ACC112 (cell line): ENCODE data around the gene TSBP1.
"Not testable (repeated sequence)": the region's sequence is repeated elsewhere in the genome, so short reads cannot be mapped to it uniquely, and the experiment has no call there.

ENCODE experiments used
- H2AFZ ChIP-seq: fragments of 200-600 bp; sonication (generic); one replicate; pipeline ENCODE4 v1.6.0; 2017; ENCODE audit warnings: antibody characterized with exemption, low read length; ENCODE audit not compliant: unreplicated experiment
- H3K27ac ChIP-seq: fragments of 200-600 bp; sonication (generic); 2 replicates; pipeline ENCODE4 v1.5.1; 2014; ENCODE audit warnings: low read depth, mild to moderate bottlenecking, antibody characterized with exemption, low read length, moderate library complexity
- H3K27me3 ChIP-seq: fragments of 200-600 bp; sonication (generic); 2 replicates; pipeline ENCODE4 v1.6.1; 2014; ENCODE audit warnings: mild to moderate bottlenecking, antibody characterized with exemption, low read length, moderate library complexity, mixed read lengths; ENCODE audit not compliant: insufficient read depth
- H3K36me3 ChIP-seq: fragments of 200-600 bp; sonication (generic); 2 replicates; pipeline ENCODE4 v1.6.1; 2016; ENCODE audit warnings: mild to moderate bottlenecking, antibody characterized with exemption, low read length, moderate library complexity, mixed read lengths; ENCODE audit not compliant: insufficient read depth
- H3K4me1 ChIP-seq: fragments of 200-600 bp; sonication (generic); one replicate; pipeline ENCODE4 v1.6.1; 2016; ENCODE audit warnings: low read length, mixed read lengths; ENCODE audit not compliant: insufficient read depth, unreplicated experiment, control insufficient read depth
- H3K4me3 ChIP-seq: fragments of 200-600 bp; sonication (generic); 2 replicates; pipeline ENCODE4 v1.5.1; 2014; ENCODE audit warnings: mild to moderate bottlenecking, low read depth, low read length
- H3K79me2 ChIP-seq: fragments of 200-600 bp; sonication (generic); one replicate; pipeline ENCODE4 v1.6.0; 2016; ENCODE audit warnings: low read length; ENCODE audit not compliant: control insufficient read depth, unreplicated experiment, insufficient read depth

TSBP1 gene

DNA sequence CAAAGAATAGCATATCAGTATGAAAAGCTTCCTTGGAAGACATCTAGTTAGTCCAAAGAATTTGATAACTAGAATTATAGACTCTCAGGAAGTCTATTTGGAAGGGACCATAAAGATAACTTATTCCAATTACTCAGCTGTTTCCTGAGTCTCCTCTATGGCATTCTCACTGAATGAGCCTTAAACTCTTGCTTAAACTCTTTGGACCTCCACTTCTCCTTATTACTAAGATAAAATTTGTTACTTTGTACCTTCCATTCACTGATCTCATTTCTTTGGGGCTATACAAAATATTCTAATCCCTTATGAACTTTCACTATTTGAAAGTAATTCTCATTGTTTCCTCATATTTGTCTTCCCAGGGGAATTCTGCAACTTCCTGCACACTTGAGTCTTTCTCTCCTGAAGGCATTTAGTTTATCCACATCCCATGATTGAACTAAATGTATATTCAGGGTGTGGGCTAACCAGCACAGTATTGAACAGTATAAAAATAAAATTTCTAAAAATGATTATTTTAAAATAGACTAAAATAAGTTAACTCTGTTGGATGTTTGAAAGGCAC lies 80.7 kb downstream of the TSBP1 start:
- H3K27me3 ChIP-seq, result no peaks in the 10 kb centered on the region
- peaks cover 13% of the 10 kb centered on the region for H3K4me1 ChIP-seq
- no peaks in the 10 kb centered on the region for H3K79me2 ChIP-seq
- H3K36me3 ChIP-seq, result no peaks in the 10 kb centered on the region
- peak overlapping the region; percentile 48 for H3K27ac ChIP-seq
- H2AFZ ChIP-seq, result peak overlapping the region; percentile 79
- peak overlapping the region; percentile 18; the same call in 1 of the 2 replicates for H3K4me3 ChIP-seq

DNA sequence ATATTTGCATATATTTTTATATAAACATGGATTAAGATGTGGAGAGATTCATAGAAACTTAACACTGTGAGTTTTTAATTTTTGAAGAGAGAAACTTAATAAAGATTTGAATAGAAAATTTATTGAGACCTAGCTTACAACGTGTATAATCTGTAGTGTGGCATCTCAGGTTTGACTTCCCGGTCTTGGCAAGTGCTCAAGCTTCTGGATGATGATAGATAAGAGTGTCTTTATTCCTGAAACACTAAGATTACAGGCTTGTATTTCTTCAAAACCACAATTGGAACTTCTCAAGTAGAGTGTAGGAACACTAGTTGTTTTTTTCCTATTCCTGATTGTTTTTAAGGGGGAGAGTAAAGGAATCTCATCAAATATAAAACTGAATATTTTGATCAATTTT lies 83.3 kb downstream of the TSBP1 start:
- no peak overlapping the region for H3K4me3 ChIP-seq
- no peaks in the 10 kb centered on the region for H3K36me3 ChIP-seq
- H3K27me3 ChIP-seq, result no peaks in the 10 kb centered on the region
- no peak overlapping the region for H3K27ac ChIP-seq
- no peak overlapping the region for H2AFZ ChIP-seq
- H3K4me1 ChIP-seq, result peaks cover 13% of the 10 kb centered on the region
- no peaks in the 10 kb centered on the region for H3K79me2 ChIP-seq

DNA sequence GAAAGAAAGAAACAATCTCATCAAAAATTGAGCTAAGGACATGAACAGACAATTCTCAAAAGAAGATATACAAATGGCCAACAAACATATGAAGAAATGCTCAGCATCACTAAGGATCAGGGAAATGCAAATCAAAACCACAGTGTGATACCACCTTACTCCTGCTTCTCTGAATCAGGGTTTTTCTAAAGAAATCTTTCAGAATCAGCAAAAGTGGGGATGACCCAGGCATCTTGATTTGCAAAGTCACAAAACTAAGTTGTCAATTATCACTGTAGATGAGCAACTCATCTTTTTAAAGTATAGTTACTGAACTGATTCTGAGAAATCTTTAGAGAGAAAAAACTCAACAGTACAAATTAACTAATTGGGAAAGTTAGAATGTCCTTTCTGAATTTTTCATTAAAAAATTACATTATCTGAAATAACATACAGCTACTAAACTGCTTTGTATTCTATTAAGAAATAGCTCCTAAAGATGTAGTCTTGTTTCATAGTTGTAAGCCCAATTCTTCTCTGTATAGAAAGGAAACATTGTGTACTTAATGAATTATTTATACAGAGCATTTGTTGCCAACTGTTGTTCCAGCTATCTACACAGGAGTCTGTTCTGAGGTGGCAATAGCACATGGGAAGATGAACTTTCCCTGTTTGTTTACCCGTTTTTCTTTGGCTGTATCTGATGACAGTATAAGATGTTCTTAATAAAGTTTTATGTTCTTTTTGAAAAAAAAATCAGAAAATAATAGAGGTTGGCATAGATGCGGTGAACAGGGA lies 97.7 kb downstream of the TSBP1 start:
- H2AFZ ChIP-seq, H3K27me3 ChIP-seq, H3K4me3 ChIP-seq, H3K27ac ChIP-seq, H3K4me1 ChIP-seq, H3K79me2 ChIP-seq, H3K36me3 ChIP-seq: not testable (repeated sequence)

DNA sequence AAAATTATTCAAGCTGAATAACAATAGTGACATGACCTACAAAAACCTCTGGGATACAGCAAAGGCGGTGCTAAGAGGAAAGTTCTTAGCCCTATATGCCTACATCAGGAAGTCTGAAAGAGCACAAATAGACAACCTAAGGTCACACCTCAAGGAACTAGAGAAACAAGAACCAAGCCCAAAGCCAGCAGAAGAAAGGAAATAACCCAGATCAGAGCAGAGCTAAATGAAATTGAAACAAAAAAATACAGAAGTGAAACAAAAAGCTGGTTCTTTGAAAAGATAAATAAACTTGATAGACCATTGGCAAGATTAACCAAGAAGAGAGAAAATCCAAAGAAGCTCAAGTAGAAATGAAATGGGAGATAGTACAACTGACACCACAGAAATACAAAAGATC lies 100.3 kb downstream of the TSBP1 start:
- Histone ChIP-seq H3K4me1 (no peaks in the 10 kb centered on the region), H3K27ac (no peak overlapping the region), H2AFZ (no peak overlapping the region)

DNA sequence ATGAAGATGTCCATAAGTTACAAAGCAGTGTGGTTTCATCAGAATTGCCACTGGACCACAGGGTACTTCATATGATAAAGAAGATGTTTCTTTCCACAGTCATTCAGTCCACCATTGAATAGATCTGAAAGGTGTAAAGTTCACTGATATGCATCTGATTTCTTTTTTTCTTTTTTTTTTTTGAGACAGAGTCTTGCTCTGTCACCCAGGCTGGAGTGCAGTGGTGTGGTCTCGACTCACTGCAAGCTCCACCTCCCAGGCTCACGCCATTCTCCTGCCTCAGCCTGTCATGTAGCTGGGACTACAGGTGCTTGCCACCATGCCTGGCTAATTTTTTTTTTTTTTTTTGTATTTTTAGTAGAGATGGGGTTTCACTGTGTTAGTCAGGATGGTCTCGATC lies 103.2 kb downstream of the TSBP1 start:
- H3K36me3 ChIP-seq, H3K27me3 ChIP-seq, H3K4me1 ChIP-seq, H2AFZ ChIP-seq, H3K27ac ChIP-seq, H3K4me3 ChIP-seq, H3K79me2 ChIP-seq: not testable (repeated sequence)

More for the DNA sequence above, 100.3 kb downstream of the TSBP1 start:
- H3K79me2 ChIP-seq, result no peaks in the 10 kb centered on the region
- H3K4me3 ChIP-seq, result no peak overlapping the region
- H3K36me3 ChIP-seq, result no peaks in the 10 kb centered on the region
- no peaks in the 10 kb centered on the region for H3K27me3 ChIP-seq

DNA sequence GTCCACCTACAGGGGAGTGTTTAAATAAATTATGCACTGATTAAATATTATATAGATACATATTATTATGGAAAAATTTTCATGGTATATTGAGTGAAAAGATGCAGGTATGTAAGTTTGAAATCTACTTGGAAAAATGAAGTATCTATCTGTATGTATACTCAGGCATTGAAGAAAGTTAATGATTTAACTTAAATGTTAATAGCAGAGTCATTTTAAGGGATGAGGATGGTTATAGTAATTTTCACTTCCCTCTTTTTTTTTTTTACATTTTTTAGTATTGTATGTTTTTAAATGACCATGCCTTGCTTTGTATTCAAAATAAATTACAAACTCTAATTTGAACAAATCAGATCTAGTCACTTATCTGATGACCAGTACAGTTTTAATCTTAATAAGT lies 104.7 kb downstream of the TSBP1 start:
- no peaks in the 10 kb centered on the region for H3K27me3 ChIP-seq
- no peak overlapping the region for H3K4me3 ChIP-seq
- H2AFZ ChIP-seq, result no peak overlapping the region
- no peak overlapping the region for H3K27ac ChIP-seq
- H3K79me2 ChIP-seq, result no peaks in the 10 kb centered on the region
- no peaks in the 10 kb centered on the region for H3K36me3 ChIP-seq
- H3K4me1 ChIP-seq, result no peaks in the 10 kb centered on the region

DNA sequence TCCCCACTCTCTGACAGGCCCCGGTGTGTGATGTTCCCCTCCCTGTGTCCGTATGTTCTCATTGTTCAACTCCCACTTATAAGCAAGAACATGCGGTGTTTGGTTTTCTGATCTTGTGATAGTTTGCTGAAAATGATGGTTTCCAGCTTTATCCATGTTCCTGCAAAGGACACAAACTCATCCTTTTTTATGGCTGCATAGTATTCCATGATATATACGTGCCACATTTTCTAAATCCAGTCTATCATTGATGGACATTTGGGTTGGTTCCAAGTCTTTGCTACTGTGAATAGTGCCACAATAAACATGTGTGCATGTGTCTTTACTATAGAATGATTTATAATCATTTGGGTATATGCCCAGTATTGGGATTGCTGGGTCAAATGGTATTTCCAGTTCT lies 114.4 kb downstream of the TSBP1 start:
- H3K4me1 ChIP-seq, result peaks cover 16% of the 10 kb centered on the region
- not testable (repeated sequence) for H3K4me3 ChIP-seq, H3K79me2 ChIP-seq, H2AFZ ChIP-seq, H3K27me3 ChIP-seq, H3K27ac ChIP-seq, H3K36me3 ChIP-seq

DNA sequence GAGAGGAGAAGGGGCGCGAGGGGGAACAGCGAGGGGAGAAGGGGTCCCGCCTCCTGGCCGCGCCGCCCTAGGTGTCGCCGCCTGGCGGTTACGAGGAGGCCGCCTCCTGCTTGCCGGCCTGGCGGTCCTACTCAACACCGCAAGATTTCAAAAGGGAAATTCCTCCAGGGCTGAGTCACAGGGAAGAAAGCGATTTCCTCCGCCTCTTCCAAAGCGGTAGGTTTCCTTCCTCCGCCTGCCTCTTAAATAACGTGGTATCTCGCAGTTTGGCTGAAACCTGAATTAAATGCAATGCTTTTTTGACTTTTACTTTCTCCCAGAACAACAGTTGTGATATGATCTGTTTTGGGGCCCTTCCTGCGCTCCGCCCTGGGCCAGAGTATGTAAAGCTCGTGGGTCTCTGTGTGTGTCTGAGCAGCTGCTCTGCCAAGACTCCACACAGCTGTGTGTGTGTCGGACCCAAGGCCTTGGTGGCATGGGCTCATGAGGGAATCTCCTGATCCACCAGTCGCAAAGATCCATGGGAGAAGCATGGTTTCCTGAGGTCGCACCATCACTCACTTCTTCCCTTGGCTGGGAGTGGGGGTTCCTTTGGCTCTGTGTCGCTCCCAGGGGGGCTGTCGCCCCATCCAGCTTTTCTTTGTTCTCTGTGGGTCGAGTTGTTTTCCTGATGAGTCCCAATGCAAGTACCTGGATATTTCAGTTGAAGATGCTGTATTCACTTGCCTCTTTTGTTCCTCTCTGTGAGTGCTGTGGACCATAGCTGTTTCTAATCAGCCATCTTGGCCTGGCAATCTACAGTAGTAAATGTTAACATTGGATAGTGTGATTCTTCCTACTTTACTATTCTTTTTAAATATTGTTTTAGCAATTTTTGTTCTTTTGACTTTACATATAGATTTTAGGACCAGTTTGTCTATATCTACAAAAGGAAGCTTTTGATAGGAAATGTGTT lies 116.2 kb downstream of the TSBP1 start:
- peak overlapping the region; percentile 84 for H2AFZ ChIP-seq
- H3K36me3 ChIP-seq, result no peaks in the 10 kb centered on the region
- peak overlapping the region; percentile 79 for H3K27ac ChIP-seq
- no peaks in the 10 kb centered on the region for H3K79me2 ChIP-seq
- H3K27me3 ChIP-seq, result no peaks in the 10 kb centered on the region
- peak overlapping the region; percentile 69 for H3K4me3 ChIP-seq
- H3K4me1 ChIP-seq, result peaks cover 16% of the 10 kb centered on the region

DNA sequence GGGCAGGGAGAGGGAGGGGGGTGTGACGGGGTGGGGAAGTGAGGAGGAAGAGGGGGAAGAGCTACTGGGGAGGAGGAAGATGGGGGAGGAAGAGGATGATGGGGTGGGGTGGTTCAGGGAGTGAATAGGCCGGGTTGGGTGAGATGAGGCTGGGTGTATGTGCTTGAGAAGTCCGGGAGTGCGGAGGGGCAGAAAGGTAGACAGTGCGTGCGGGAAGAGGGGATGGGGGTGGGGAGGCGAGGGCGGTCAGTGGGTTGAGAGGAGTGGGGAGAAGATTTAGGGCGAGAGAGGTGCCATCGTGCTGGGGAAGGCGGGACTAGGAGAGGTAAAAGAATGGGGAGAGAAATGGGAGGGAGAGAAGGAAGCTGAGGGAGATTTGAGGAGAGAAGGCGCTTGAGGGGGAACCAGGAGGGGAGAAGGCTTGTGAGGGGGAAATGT lies 116.9 kb downstream of the TSBP1 start:
- Histone ChIP-seq H3K27me3 (no peaks in the 10 kb centered on the region), H3K4me1 (peaks cover 16% of the 10 kb centered on the region), H3K4me3 (peak overlapping the region; percentile 69), H3K79me2 (no peaks in the 10 kb centered on the region), H2AFZ (peak overlapping the region; percentile 84), H3K36me3 (no peaks in the 10 kb centered on the region), H3K27ac (peak overlapping the region; percentile 79; the same call in 1 of the 2 replicates)

DNA sequence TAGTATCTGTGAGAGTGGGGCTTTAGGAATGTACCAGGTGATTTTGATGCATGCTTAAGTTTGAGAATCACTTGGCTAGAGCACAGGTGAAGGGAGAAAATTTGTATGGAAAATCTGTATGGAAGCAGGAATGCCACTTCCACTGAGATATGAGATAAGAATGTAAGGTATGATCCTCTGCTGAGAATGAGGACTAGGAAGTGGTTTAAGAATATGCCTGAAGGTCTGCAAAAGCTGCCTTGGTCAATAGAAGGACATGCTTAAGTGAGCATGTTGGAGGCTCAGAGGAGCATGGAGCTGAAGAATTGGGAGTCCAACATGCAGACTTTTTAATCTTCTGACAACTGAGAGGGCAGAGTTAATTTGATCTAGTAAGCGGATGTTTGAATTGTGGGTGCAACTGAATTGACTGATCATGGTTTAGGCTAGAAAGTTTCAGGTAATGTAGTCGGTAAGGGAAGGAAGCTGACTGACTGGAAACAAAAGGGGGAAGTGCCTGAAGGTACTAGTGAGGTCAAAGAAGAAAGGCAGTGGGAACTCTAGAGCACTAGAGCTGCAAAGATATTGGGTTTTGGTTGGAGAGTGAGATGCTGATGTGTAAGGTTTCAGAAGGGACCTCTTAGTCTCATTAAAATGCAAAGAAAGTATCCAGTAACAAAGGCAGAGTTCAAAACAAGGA lies 119.2 kb downstream of the TSBP1 start:
- no peaks in the 10 kb centered on the region for H3K36me3 ChIP-seq
- no peak overlapping the region for H3K27ac ChIP-seq
- peaks cover 16% of the 10 kb centered on the region for H3K4me1 ChIP-seq
- H3K4me3 ChIP-seq, result no peak overlapping the region
- no peaks in the 10 kb centered on the region for H3K27me3 ChIP-seq
- no peaks in the 10 kb centered on the region for H3K79me2 ChIP-seq
- H2AFZ ChIP-seq, result no peak overlapping the region
